ENCODE data around the gene LCE6A.

The LCE6A gene, protein sequence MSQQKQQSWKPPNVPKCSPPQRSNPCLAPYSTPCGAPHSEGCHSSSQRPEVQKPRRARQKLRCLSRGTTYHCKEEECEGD

GRCh38 chr1:152842556-152842955, at the start of gene LCE6A:
LCE6A (plus strand) TSS chr1:152842856; CDS start chr1:152843521, 665 bp downstream.
- Mint-ChIP-seq H3K27me3 (peaks cover 10% of the 10 kb centered on the region), H3K9me3 (no peaks in the 10 kb centered on the region), H3K27ac (no peak within 1 kb of the TSS), H3K4me1 (no peaks in the 10 kb centered on the region), H3K4me3 (no peak within 1 kb of the TSS), H3K36me3 (no peaks in the 10 kb centered on the region)
- DNase-seq: no peak
- CTCF ChIA-PET: no interaction called here

GRCh38 chr1:152795686-152796085, 47.0 kb upstream of the LCE6A start:
- DNase-seq: no peak
- H3K4me1 Mint-ChIP-seq: no peaks in the 10 kb centered on the region
- no peaks in the 10 kb centered on the region for H3K36me3 Mint-ChIP-seq
- peaks cover 11% of the 10 kb centered on the region for H3K27me3 Mint-ChIP-seq
- H3K27ac Mint-ChIP-seq: no peak overlapping the region
- H3K4me3 Mint-ChIP-seq: no peak overlapping the region
- CTCF ChIA-PET: no interaction called here
- H3K9me3 Mint-ChIP-seq: no peaks in the 10 kb centered on the region

GRCh38 chr1:152796421-152796820, 46.2 kb upstream of the LCE6A start, which contains the start of gene LCE1D:
LCE1D (plus strand) TSS chr1:152796721; CDS start chr1:152797795, 1,074 bp downstream.
- Mint-ChIP-seq H3K9me3 (no peaks in the 10 kb centered on the region), H3K4me3 (no peak within 1 kb of the TSS), H3K4me1 (no peaks in the 10 kb centered on the region), H3K36me3 (no peaks in the 10 kb centered on the region), H3K27ac (no peak within 1 kb of the TSS), H3K27me3 (peaks cover 12% of the 10 kb centered on the region)
- no peak for DNase-seq
- CTCF ChIA-PET: no interaction called here

DNA sequence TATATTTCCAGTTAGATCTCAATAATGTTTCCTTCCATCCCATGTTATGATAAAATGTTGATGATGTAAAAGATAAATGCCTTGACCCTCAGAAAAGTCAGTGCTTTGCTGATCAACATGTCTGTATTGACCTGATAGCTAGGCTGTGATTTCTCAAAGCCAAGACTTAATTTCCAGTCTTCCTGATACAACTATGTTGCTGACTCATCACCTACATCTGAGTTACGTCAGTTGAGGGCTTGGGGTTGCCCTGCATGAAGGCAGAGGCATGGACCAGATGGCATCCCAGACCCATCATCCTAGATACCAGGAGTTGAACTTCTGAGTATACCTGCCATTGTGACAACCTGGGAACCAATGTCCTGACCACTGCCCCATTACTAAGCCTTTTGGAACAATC, 41.3 kb upstream of the LCE6A start:
- no peaks in the 10 kb centered on the region for H3K36me3 Mint-ChIP-seq
- no peak overlapping the region for H3K4me3 Mint-ChIP-seq
- no peak overlapping the region for H3K27ac Mint-ChIP-seq
- H3K9me3 Mint-ChIP-seq: no peaks in the 10 kb centered on the region
- no peak for DNase-seq
- peaks cover 26% of the 10 kb centered on the region for H3K27me3 Mint-ChIP-seq
- CTCF ChIA-PET: no interaction called here
- H3K4me1 Mint-ChIP-seq: no peaks in the 10 kb centered on the region

DNA sequence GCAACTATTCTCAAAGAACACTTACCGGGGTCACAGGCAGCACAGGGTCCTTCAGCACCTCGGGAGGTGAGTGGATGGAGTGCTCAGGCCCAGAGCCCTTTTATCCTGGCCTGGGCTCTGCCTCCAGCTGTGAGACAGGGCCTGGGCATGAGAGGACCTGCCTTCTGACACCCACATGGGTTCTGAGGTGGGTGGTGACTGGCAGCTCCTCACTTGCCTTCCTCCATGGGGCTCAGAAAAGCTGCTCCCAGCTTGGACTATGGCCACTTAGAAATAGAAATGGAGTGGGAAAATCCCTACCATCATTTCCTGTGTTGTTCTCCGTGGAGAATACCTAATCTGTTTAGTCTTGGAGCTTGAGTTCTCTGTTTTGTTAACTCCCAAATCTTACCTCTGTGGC, 36.1 kb upstream of the LCE6A start, which contains the start of gene LCE1C:
Gene LCE1C, minus strand, starts transcription at position 76 of the 400 bp plus-strand sequence. CDS start 1,173 bp downstream, outside the sequence.
- peak within 1 kb of the TSS; percentile 4 for H3K27ac Mint-ChIP-seq
- no peaks in the 10 kb centered on the region for H3K36me3 Mint-ChIP-seq
- H3K4me1 Mint-ChIP-seq: no peaks in the 10 kb centered on the region
- H3K4me3 Mint-ChIP-seq: no peak within 1 kb of the TSS
- peaks cover 18% of the 10 kb centered on the region for H3K27me3 Mint-ChIP-seq
- CTCF ChIA-PET: no interaction called here
- no peak for DNase-seq
- no peaks in the 10 kb centered on the region for H3K9me3 Mint-ChIP-seq

DNA sequence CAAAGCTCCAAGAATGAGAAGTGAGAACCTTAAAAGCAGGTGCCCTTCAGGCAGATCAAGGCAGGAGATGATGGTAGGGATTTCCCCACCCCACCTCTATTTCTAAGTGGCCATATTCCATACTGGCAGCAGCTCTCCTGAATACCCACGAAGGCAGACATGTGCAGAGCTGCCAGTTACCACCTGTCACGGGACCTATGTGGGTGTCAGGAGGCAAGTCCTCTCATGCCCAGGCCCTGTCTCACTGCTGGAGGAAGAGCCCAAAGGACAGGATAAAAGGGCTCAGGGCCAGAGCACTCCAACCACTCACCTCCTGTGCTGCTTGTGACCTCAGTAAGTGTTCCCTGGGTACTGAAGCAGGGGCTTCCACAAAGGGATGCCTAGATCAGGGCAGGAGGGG, 31.6 kb upstream of the LCE6A start:
- Mint-ChIP-seq H3K27ac (no peak overlapping the region), H3K4me3 (no peak overlapping the region), H3K9me3 (no peaks in the 10 kb centered on the region), H3K27me3 (peaks cover 13% of the 10 kb centered on the region), H3K36me3 (no peaks in the 10 kb centered on the region), H3K4me1 (no peaks in the 10 kb centered on the region)
- no peak for DNase-seq
- CTCF ChIA-PET: no interaction called here

- Mint-ChIP-seq H3K4me1 (no peaks in the 10 kb centered on the region), H3K9me3 (no peaks in the 10 kb centered on the region), H3K27ac (no peak within 1 kb of the TSS), H3K36me3 (no peaks in the 10 kb centered on the region), H3K4me3 (no peak within 1 kb of the TSS), H3K27me3 (peaks cover 9% of the 10 kb centered on the region)
- CTCF ChIA-PET: no interaction called here
- no peak for DNase-seq
Observed at GRCh38 chr1:152811671-152812070, 31.0 kb upstream of the LCE6A start, which contains the start of gene LCE1B. LCE1B (plus strand) TSS chr1:152811971; CDS start chr1:152812447, 476 bp downstream.

- Mint-ChIP-seq H3K27ac (no peak overlapping the region), H3K36me3 (no peaks in the 10 kb centered on the region), H3K9me3 (no peaks in the 10 kb centered on the region), H3K4me1 (no peaks in the 10 kb centered on the region), H3K4me3 (no peak overlapping the region), H3K27me3 (peaks cover 3% of the 10 kb centered on the region)
- no peak for DNase-seq
- CTCF ChIA-PET: no interaction called here
Observed at GRCh38 chr1:152817309-152817708, 25.3 kb upstream of the LCE6A start.

DNA sequence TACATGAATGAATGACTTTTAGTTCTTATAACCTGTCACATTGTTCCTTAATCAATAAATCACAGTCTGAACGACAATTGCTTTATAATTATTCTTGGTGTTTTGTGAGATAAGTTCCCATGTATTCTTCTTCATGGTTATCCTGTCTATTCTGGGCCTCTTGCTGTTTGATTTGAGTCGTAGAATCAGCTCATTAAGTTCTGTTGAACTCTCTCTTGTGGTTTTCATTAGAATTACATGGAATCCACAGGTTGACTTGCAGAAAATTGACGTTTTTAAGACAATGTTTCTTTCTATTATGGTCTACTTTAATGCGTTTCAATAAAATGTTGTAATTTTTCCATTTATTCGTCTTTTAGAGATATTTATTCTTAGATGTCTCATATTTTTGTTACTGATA, 19.4 kb upstream of the LCE6A start:
- H3K27me3 Mint-ChIP-seq: peaks cover 11% of the 10 kb centered on the region
- no peak overlapping the region for H3K27ac Mint-ChIP-seq
- H3K9me3 Mint-ChIP-seq: no peaks in the 10 kb centered on the region
- H3K36me3 Mint-ChIP-seq: no peaks in the 10 kb centered on the region
- H3K4me1 Mint-ChIP-seq: no peaks in the 10 kb centered on the region
- DNase-seq: no peak
- no peak overlapping the region for H3K4me3 Mint-ChIP-seq
- CTCF ChIA-PET: no interaction called here

DNA sequence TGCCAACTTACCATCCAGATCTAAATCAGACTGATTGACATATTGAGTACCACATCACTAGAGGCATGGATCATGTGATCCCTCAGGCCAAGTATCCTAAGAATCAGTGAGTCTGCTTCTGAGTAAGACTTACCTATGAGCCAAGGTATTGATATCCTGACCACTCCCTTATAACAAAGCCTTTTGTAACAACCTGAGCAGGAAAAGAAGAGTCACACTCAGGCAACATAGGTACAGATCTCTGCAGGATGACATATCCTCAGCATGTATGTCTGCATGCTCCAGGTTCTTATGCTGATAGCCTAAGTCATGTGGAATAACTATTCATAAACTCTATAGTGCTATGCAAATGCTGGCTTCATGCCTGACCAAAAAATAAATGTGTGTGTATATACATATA, 17.7 kb upstream of the LCE6A start:
- CTCF ChIA-PET: no interaction called here
- no peak for DNase-seq
- H3K27ac Mint-ChIP-seq: no peak overlapping the region
- no peaks in the 10 kb centered on the region for H3K36me3 Mint-ChIP-seq
- no peaks in the 10 kb centered on the region for H3K9me3 Mint-ChIP-seq
- no peak overlapping the region for H3K4me3 Mint-ChIP-seq
- H3K4me1 Mint-ChIP-seq: no peaks in the 10 kb centered on the region
- peaks cover 11% of the 10 kb centered on the region for H3K27me3 Mint-ChIP-seq

DNA sequence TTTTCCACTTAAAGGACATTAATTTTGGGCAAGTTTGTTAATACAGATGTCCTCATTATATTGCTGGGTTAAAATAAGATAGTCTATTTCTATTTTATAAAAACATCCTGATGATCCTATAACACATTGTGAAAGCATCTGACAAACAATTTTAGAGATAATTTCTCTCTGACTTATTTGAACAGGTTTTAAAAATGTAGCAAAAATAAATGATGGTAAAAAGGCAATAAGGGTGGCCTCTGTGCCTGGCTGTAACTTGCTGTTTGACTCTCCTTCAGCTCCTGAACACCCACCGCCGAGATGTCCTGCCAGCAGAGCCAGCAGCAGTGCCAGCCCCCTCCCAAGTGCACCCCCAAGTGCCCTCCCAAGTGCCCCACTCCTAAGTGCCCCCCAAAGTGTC, 15.5 kb upstream of the LCE6A start, which contains the start of gene LCE1A:
Gene LCE1A, plus strand, starts transcription at position 301 of the 400 bp plus-strand sequence. Its CDS starts 0 bp downstream, at position 301.
- Mint-ChIP-seq H3K9me3 (no peaks in the 10 kb centered on the region), H3K4me3 (no peak within 1 kb of the TSS), H3K27ac (no peak within 1 kb of the TSS), H3K27me3 (peaks cover 11% of the 10 kb centered on the region), H3K4me1 (no peaks in the 10 kb centered on the region), H3K36me3 (no peaks in the 10 kb centered on the region)
- no peak for DNase-seq
- CTCF ChIA-PET: no interaction called here

DNA sequence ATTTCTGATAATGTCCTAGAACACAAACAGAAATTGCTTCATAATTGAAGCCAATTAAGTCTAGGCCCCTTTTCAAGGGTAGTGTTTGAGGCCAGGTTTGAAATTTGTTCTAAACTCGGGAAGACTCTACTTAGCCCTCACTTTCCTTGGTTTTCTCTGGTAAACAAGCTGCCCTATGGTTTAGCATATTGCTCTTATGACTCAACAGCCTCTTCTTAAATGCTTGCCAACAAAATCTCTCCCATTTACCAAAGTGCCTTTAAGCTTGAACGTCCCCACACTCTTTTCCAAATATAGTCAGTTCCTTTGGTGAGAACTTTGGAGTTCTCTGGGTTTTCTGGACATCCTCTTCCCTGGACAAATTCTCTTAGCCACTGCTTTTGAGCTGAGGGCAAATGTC, 5.8 kb upstream of the LCE6A start:
- Mint-ChIP-seq H3K9me3 (no peaks in the 10 kb centered on the region), H3K36me3 (no peaks in the 10 kb centered on the region), H3K4me1 (no peaks in the 10 kb centered on the region), H3K27me3 (peaks cover 8% of the 10 kb centered on the region), H3K27ac (no peak overlapping the region), H3K4me3 (no peak overlapping the region)
- CTCF ChIA-PET: interaction anchor here (0.7 kb wide), 1 partner anchor 13 kb away, joined by 3 read pairs; no protein-coding TSS in a partner anchor
- no peak for DNase-seq

DNA sequence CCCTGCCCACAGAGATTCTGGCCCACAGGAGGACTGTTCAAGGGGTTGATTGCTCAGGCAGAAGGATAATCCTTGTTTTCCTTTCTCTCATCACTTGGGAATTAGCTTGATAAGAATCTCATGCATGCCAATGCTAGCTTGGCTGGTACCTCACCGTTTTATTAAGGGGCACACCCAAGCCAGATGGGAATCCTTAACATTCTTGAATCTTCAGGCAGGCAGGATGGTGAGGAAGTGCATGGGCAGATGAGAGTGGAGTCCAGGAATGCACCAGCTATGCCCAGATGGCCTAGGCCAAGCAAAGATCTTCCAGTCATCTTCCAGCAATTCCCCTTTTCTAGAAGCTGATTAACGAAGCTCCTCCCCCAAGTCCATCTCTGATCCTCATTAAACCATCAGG, 13.0 kb downstream of the LCE6A start:
- no peaks in the 10 kb centered on the region for H3K27me3 Mint-ChIP-seq
- no peak overlapping the region for H3K4me3 Mint-ChIP-seq
- CTCF ChIA-PET: no interaction called here
- DNase-seq: no peak
- H3K36me3 Mint-ChIP-seq: no peaks in the 10 kb centered on the region
- H3K9me3 Mint-ChIP-seq: no peaks in the 10 kb centered on the region
- H3K4me1 Mint-ChIP-seq: no peaks in the 10 kb centered on the region
- no peak overlapping the region for H3K27ac Mint-ChIP-seq

GRCh38 chr1:152858062-152858461, 15.4 kb downstream of the LCE6A start:
- H3K4me1 Mint-ChIP-seq: no peaks in the 10 kb centered on the region
- H3K4me3 Mint-ChIP-seq: no peak overlapping the region
- CTCF ChIA-PET: interaction anchor here (0.6 kb wide), 1 partner anchor 588 kb away, joined by 3 read pairs; no protein-coding TSS in a partner anchor
- no peaks in the 10 kb centered on the region for H3K27me3 Mint-ChIP-seq
- DNase-seq: no peak
- H3K27ac Mint-ChIP-seq: no peak overlapping the region
- H3K36me3 Mint-ChIP-seq: no peaks in the 10 kb centered on the region
- H3K9me3 Mint-ChIP-seq: no peaks in the 10 kb centered on the region

GRCh38 chr1:152859696-152860095, 17.0 kb downstream of the LCE6A start, which contains the start of gene LCE7A:
LCE7A (plus strand) TSS chr1:152859996; CDS start chr1:152860698, 702 bp downstream.
- H3K27ac Mint-ChIP-seq: no peak within 1 kb of the TSS
- H3K4me3 Mint-ChIP-seq: no peak within 1 kb of the TSS
- no peaks in the 10 kb centered on the region for H3K4me1 Mint-ChIP-seq
- no peaks in the 10 kb centered on the region for H3K27me3 Mint-ChIP-seq
- H3K36me3 Mint-ChIP-seq: no peaks in the 10 kb centered on the region
- H3K9me3 Mint-ChIP-seq: no peaks in the 10 kb centered on the region
- DNase-seq: no peak
- CTCF ChIA-PET: no interaction called here
